NT2/D1 (cell line): ENCODE measurements around the gene FARS2.

Source experiments
- SUZ12 ChIP-seq: IDR thresholded peaks from 2 replicates; pipeline ENCODE4 v1.6.1; 2011; ENCODE audit not compliant: insufficient read length, insufficient read depth; ENCODE audit errors: extremely low read depth
- YY1 ChIP-seq: IDR thresholded peaks from 2 replicates; pipeline ENCODE4 v1.6.1; 2011; ENCODE audit not compliant: insufficient read length, insufficient read depth
- ZNF274 ChIP-seq: IDR thresholded peaks from 2 replicates; pipeline ENCODE4 v1.6.1; 2011; ENCODE audit warnings: mild to moderate bottlenecking, low read depth, low read length

DNA sequence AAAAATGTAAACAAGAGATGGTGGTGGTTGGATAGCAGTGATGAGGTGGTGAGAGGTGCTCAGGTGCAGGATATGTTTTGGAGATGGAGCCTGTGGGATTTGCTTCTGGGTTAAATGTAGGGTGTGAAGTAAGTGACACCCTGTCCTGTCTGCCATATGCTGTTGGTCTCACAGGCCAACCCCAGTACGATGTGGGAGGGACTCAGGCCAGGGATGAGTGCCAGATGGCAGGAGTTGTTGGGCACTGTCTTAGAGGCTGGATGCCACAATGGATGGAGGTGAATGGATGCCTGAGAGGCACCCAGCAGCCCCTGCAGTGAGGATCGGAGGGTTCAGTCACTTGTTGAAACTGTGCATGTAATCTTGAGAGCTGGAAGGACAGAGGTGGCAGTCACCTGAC lies 486.1 kb downstream of the FARS2 start:
- no peak for TF ChIP-seq YY1
- TF ChIP-seq ZNF274: no peak
- no peak for TF ChIP-seq SUZ12
